ENCODE results near the gene PGLYRP2.

PGLYRP2 gene

DNA sequence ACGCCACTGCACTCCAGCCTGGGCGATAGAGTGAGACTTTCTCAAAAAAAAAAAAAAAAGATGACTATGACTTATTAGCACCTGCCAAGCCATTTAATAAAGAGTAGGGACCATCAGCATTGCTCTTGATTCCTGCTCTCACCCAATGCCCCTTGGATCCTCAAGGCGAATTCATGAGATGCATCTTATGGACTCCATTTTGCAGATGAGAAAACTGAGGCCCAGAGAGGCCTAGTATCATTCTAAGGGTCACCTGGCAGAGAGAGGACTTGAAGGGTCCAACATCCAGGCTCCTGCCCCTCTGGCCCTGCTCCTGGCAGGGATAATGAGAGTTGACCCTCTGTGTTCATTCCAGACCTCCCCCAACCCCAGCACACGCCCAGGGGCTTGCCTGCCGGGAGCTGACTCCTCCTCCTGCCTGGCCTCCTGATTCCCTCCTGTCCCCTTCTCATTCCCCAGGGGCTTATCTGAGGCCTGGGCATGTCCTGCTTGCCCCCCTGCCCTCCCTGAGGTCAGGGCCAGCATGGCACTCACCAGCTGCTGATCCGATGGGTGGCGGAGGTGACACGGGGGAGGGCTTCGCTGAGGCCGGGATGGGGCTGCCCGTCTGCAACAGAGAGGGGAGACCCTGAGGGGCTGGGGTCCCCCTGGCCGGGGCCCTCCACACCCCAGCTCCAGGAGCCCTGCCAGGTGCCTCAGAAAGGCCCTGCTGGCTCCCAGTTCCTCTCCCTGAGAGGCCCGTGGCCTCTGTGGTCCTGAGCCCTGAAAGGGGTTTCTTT is 37.0 kb downstream of the PGLYRP2 start:
- H3K79me2 ChIP-seq (ENCODE audit: control insufficient read depth, low read length), result no peaks in the 10 kb centered on the region

GRCh38 chr19:15441317-15441716 is 38.0 kb downstream of the PGLYRP2 start:
- no peak overlapping the region for H3K4me2 ChIP-seq (ENCODE audit: low read length)
- no peaks in the 10 kb centered on the region for H3K79me2 ChIP-seq (ENCODE audit: control insufficient read depth, low read length)
- H3K4me1 ChIP-seq (ENCODE audit: control insufficient read depth, low read length), result no peaks in the 10 kb centered on the region
- no peak overlapping the region for H3K4me3 ChIP-seq (ENCODE audit: low read length)
- no peaks in the 10 kb centered on the region for H3K9me2 ChIP-seq (replicated peaks; ENCODE audit: control insufficient read depth, low read length)
- H3K27ac ChIP-seq (ENCODE audit: low read depth, low read length), result no peak overlapping the region
- TF ChIP-seq EZH2phosphoT487 (IDR thresholded peaks at IDR 0.05; ENCODE audit: borderline replicate concordance, low read length), result no peak
- TF ChIP-seq, protein P1, sequence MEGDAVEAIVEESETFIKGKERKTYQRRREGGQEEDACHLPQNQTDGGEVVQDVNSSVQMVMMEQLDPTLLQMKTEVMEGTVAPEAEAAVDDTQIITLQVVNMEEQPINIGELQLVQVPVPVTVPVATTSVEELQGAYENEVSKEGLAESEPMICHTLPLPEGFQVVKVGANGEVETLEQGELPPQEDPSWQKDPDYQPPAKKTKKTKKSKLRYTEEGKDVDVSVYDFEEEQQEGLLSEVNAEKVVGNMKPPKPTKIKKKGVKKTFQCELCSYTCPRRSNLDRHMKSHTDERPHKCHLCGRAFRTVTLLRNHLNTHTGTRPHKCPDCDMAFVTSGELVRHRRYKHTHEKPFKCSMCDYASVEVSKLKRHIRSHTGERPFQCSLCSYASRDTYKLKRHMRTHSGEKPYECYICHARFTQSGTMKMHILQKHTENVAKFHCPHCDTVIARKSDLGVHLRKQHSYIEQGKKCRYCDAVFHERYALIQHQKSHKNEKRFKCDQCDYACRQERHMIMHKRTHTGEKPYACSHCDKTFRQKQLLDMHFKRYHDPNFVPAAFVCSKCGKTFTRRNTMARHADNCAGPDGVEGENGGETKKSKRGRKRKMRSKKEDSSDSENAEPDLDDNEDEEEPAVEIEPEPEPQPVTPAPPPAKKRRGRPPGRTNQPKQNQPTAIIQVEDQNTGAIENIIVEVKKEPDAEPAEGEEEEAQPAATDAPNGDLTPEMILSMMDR (IDR thresholded peaks at IDR 0.05; ENCODE audit: low read depth, low read length, poor library complexity, severe bottlenecking), result no peak
- H3K27me3 ChIP-seq (ENCODE audit: control insufficient read depth, low read length), result no peaks in the 10 kb centered on the region
- no peaks in the 10 kb centered on the region for H4K20me1 ChIP-seq (ENCODE audit: control insufficient read depth, insufficient read depth, low read depth, low read length)
- no peaks in the 10 kb centered on the region for H3K36me3 ChIP-seq (ENCODE audit: control insufficient read depth, low read length)
- H3K9me3 ChIP-seq (ENCODE audit: control insufficient read depth, insufficient read depth, low read length), result no peaks in the 10 kb centered on the region
- no peaks in the 10 kb centered on the region for H3F3A ChIP-seq (ENCODE audit: control insufficient read depth, insufficient read depth)

More for the DNA sequence above, 37.0 kb downstream of the PGLYRP2 start:
- Histone ChIP-seq H3K4me2 (ENCODE audit: low read length) (no peak overlapping the region), H3K9me3 (ENCODE audit: control insufficient read depth, insufficient read depth, low read length) (no peaks in the 10 kb centered on the region), H3K27me3 (ENCODE audit: control insufficient read depth, low read length) (peaks cover 1% of the 10 kb centered on the region), H4K20me1 (ENCODE audit: control insufficient read depth, insufficient read depth, low read depth, low read length) (no peaks in the 10 kb centered on the region), H3K27ac (ENCODE audit: low read depth, low read length) (no peak overlapping the region), H3K4me3 (ENCODE audit: low read length) (no peak overlapping the region), H3F3A (ENCODE audit: control insufficient read depth, insufficient read depth) (no peaks in the 10 kb centered on the region), H3K36me3 (ENCODE audit: control insufficient read depth, low read length) (no peaks in the 10 kb centered on the region), H3K4me1 (ENCODE audit: control insufficient read depth, low read length) (no peaks in the 10 kb centered on the region), H3K9me2 (replicated peaks; ENCODE audit: control insufficient read depth, low read length) (no peaks in the 10 kb centered on the region)
- TF ChIP-seq, protein P1 (IDR thresholded peaks at IDR 0.05; ENCODE audit: low read depth, low read length, poor library complexity, severe bottlenecking), result no peak
- no peak for TF ChIP-seq EZH2phosphoT487 (IDR thresholded peaks at IDR 0.05; ENCODE audit: borderline replicate concordance, low read length)

- H3K4me1 ChIP-seq (ENCODE audit: control insufficient read depth, low read length), result no peaks in the 10 kb centered on the region
- no peaks in the 10 kb centered on the region for H4K20me1 ChIP-seq (ENCODE audit: control insufficient read depth, insufficient read depth, low read depth, low read length)
- no peaks in the 10 kb centered on the region for H3K27me3 ChIP-seq (ENCODE audit: control insufficient read depth, low read length)
- H3K9me3 ChIP-seq (ENCODE audit: control insufficient read depth, insufficient read depth, low read length), result no peaks in the 10 kb centered on the region
- H3F3A ChIP-seq (ENCODE audit: control insufficient read depth, insufficient read depth), result no peaks in the 10 kb centered on the region
- TF ChIP-seq, protein P1 (IDR thresholded peaks at IDR 0.05; ENCODE audit: low read depth, low read length, poor library complexity, severe bottlenecking), result no peak
- TF ChIP-seq EZH2phosphoT487 (IDR thresholded peaks at IDR 0.05; ENCODE audit: borderline replicate concordance, low read length), result no peak
- no peak overlapping the region for H3K4me3 ChIP-seq (ENCODE audit: low read length)
- no peak overlapping the region for H3K4me2 ChIP-seq (ENCODE audit: low read length)
- no peak overlapping the region for H3K27ac ChIP-seq (ENCODE audit: low read depth, low read length)
- no peaks in the 10 kb centered on the region for H3K9me2 ChIP-seq (replicated peaks; ENCODE audit: control insufficient read depth, low read length)
- no peaks in the 10 kb centered on the region for H3K79me2 ChIP-seq (ENCODE audit: control insufficient read depth, low read length)
- H3K36me3 ChIP-seq (ENCODE audit: control insufficient read depth, low read length), result no peaks in the 10 kb centered on the region
These were observed 39.3 kb downstream of the PGLYRP2 start for GRCh38 chr19:15439821-15440641.

Measured in DOHH2 (cell line).